ENCODE results near the gene ABHD12. TPM values are rescaled to one million over a fixed set of nuclear protein-coding genes. Genes with fewer than 3 reads are reported as not detected.
"Not testable (repeated sequence)": the region's sequence is repeated elsewhere in the genome, so short reads cannot be mapped to it uniquely, and the experiment has no call there.

The ABHD12 gene
- total and polyA plus RNA-seq, 9 donors, result 13.3 to 22.0 (median 15.0) TPM

GRCh38 chr20:25407311-25408169 is 16.9 kb upstream of the ABHD12 start, which contains the start of gene GINS1:
TSS of gene GINS1 (plus strand) at chr20:25407673. CDS start at chr20:25407821, 148 bp downstream.
- WGBS (ENCODE audit: insufficient coverage), result 1% methylated on average over 55 of the region's 56 CpGs
- peak within 1 kb of the TSS; percentile 65 for H3K27ac ChIP-seq (ENCODE audit: low read length)
- DNase-seq, result peak; percentile 92

DNA sequence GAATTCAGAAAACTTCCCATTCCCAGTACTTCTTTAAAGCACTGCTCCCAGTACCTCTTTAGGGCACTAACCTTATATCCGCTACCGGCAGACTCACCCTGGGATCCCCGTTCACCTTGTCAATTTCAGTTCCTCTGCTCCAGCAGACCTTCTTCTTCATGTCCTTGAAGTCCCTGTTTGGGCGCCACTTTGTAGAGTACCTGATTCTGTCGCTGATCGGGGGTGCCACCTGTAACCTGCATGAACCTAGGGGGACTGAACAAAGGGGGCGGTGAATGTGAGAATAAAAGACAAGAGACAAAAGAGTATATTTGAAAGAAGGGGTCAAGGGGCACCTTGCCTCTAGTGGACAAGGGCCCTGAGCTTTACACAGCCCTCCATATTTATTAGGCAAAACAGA is 11.9 kb upstream of the ABHD12 start:
- no peak overlapping the region for H3K4me3 ChIP-seq (ENCODE audit: low read length)
- WGBS (ENCODE audit: insufficient coverage), result 90% methylated on average over 3 of the region's 7 CpGs
- DNase-seq, result no peak
- H3K27ac ChIP-seq (ENCODE audit: low read length), result no peak overlapping the region
- peaks cover 16% of the 10 kb centered on the region for H3K9me3 ChIP-seq (replicated peaks; ENCODE audit: control insufficient read depth, low read depth, low read length)
- H3K4me1 ChIP-seq (ENCODE audit: control insufficient read depth, insufficient read depth, low read length), result no peaks in the 10 kb centered on the region
- no peaks in the 10 kb centered on the region for H3K36me3 ChIP-seq (ENCODE audit: control insufficient read depth, insufficient read depth, low read length)
- peaks cover 2% of the 10 kb centered on the region for H3K27me3 ChIP-seq (ENCODE audit: control insufficient read depth, insufficient read depth, low read length)

More at GRCh38 chr20:25407311-25408169, 16.9 kb upstream of the ABHD12 start, which contains the start of gene GINS1:
- Histone ChIP-seq H3K36me3 (ENCODE audit: control insufficient read depth, insufficient read depth, low read length) (no peaks in the 10 kb centered on the region), H3K27me3 (ENCODE audit: control insufficient read depth, insufficient read depth, low read length) (no peaks in the 10 kb centered on the region), H3K9me3 (replicated peaks; ENCODE audit: control insufficient read depth, low read depth, low read length) (peaks cover 13% of the 10 kb centered on the region), H3K4me1 (ENCODE audit: control insufficient read depth, insufficient read depth, low read length) (peaks cover 8% of the 10 kb centered on the region), H3K4me3 (ENCODE audit: low read length) (peak within 1 kb of the TSS; percentile 86)

DNA sequence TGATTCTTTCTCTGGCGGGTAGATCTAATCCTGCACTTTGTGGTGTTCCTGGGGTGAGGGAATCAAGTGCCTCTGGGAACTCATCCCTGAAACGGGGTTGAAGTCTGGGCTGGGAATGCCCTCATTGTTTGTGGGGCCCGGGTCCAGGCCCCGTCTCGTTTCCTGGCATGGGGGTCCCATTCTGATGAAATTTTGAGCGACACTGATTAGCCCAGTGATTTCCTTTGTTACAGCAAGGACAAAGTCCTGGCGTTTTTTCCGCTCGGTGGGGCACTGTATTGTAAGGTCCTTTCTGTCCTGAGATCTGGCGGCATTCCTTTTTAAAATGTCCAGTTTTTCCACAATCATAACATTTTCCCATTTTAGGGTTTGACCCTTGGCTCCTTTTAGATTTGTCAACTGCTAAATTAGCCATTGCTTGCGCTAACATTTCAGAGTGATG is 9.7 kb upstream of the ABHD12 start:
- H3K27me3 ChIP-seq (ENCODE audit: control insufficient read depth, insufficient read depth, low read length); H3K27ac ChIP-seq (ENCODE audit: low read length); H3K36me3 ChIP-seq (ENCODE audit: control insufficient read depth, insufficient read depth, low read length); H3K4me1 ChIP-seq (ENCODE audit: control insufficient read depth, insufficient read depth, low read length); H3K4me3 ChIP-seq (ENCODE audit: low read length); DNase-seq: not testable (repeated sequence)
- peaks cover 16% of the 10 kb centered on the region for H3K9me3 ChIP-seq (replicated peaks; ENCODE audit: control insufficient read depth, low read depth, low read length)
- 88% methylated on average over 10 of the region's 11 CpGs for whole genome bisulfite sequencing (ENCODE audit: insufficient coverage)

DNA sequence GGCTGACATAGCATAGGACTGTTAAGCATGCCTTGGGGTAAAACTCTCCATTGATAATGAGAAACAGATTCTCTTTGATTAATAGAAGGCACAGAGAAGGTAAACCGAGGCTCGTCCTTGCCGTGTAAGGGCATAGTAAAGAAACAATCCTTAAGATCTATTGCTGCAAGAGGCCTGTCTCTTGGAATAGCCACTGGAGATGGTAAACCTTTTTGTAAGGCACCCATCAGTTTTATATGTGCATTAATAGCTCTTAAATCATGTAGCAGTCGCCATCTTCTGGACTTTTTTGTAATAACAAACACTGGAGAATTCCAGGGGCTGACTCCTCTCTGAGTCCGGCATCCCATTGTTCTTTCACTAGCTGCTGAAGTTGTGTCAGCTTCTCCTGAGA is 8.4 kb upstream of the ABHD12 start:
- Histone ChIP-seq H3K4me3 (ENCODE audit: low read length) (no peak overlapping the region), H3K27ac (ENCODE audit: low read length) (no peak overlapping the region), H3K36me3 (ENCODE audit: control insufficient read depth, insufficient read depth, low read length) (no peaks in the 10 kb centered on the region), H3K4me1 (ENCODE audit: control insufficient read depth, insufficient read depth, low read length) (no peaks in the 10 kb centered on the region), H3K27me3 (ENCODE audit: control insufficient read depth, insufficient read depth, low read length) (peaks cover 2% of the 10 kb centered on the region), H3K9me3 (replicated peaks; ENCODE audit: control insufficient read depth, low read depth, low read length) (peaks cover 15% of the 10 kb centered on the region)
- WGBS (ENCODE audit: insufficient coverage), result 7% methylated on average over 3 of the region's 5 CpGs
- peak; percentile 81 for DNase-seq

DNA sequence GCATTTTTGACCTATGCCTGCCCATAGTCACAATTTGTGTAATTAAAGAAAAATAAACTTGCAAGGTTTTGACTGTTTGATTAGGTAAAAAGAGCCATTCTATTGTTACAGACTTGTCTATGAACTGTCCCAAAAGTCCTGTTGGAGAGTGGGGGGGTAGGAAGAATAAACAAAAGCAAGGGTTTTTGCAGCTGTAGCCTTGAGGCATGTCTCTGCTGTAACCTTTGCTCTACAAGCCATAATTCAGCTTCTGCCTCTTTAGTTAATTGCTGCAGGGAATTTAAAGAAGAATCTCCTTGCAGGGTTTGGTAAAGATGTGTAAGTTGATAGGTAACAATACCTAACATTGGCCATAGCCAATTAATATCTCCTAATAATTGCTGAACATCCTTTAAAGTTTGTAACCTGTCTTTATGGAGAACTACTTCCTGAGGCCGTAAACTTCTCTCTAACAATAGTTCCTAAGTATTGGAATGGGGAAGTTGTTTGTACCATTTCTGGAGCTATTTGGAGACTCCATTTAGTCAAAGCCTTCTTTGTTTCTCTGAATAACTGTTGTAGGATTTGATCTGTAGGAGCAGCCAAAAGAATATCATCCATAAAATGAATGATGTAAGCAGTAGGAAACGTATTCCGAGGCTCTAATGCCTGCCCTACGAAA is 7.9 kb upstream of the ABHD12 start:
- no peaks in the 10 kb centered on the region for H3K4me1 ChIP-seq (ENCODE audit: control insufficient read depth, insufficient read depth, low read length)
- H3K36me3 ChIP-seq (ENCODE audit: control insufficient read depth, insufficient read depth, low read length), result no peaks in the 10 kb centered on the region
- H3K27ac ChIP-seq (ENCODE audit: low read length), result no peak overlapping the region
- peaks cover 2% of the 10 kb centered on the region for H3K27me3 ChIP-seq (ENCODE audit: control insufficient read depth, insufficient read depth, low read length)
- DNase-seq, result no peak
- 0% methylated on average over 2 of the region's 4 CpGs for WGBS (ENCODE audit: insufficient coverage)
- H3K9me3 ChIP-seq (replicated peaks; ENCODE audit: control insufficient read depth, low read depth, low read length), result peaks cover 12% of the 10 kb centered on the region
- H3K4me3 ChIP-seq (ENCODE audit: low read length), result no peak overlapping the region

- H3K4me1 ChIP-seq (ENCODE audit: control insufficient read depth, insufficient read depth, low read length), result no peaks in the 10 kb centered on the region
- H3K27ac ChIP-seq (ENCODE audit: low read length), result no peak overlapping the region
- no CpG with 5 or more reads among the region's 1 CpG for WGBS (ENCODE audit: insufficient coverage)
- DNase-seq, result no peak
- H3K27me3 ChIP-seq (ENCODE audit: control insufficient read depth, insufficient read depth, low read length), result peaks cover 2% of the 10 kb centered on the region
- H3K4me3 ChIP-seq (ENCODE audit: low read length), result no peak overlapping the region
- H3K9me3 ChIP-seq (replicated peaks; ENCODE audit: control insufficient read depth, low read depth, low read length), result peaks cover 5% of the 10 kb centered on the region
- no peaks in the 10 kb centered on the region for H3K36me3 ChIP-seq (ENCODE audit: control insufficient read depth, insufficient read depth, low read length)
Observed at GRCh38 chr20:25397821-25398220, 7.2 kb upstream of the ABHD12 start.

GRCh38 chr20:25397096-25397495 is 6.5 kb upstream of the ABHD12 start:
- Histone ChIP-seq H3K36me3 (ENCODE audit: control insufficient read depth, insufficient read depth, low read length) (no peaks in the 10 kb centered on the region), H3K4me3 (ENCODE audit: low read length) (no peak overlapping the region), H3K4me1 (ENCODE audit: control insufficient read depth, insufficient read depth, low read length) (no peaks in the 10 kb centered on the region), H3K27ac (ENCODE audit: low read length) (no peak overlapping the region), H3K9me3 (replicated peaks; ENCODE audit: control insufficient read depth, low read depth, low read length) (no peaks in the 10 kb centered on the region), H3K27me3 (ENCODE audit: control insufficient read depth, insufficient read depth, low read length) (peaks cover 2% of the 10 kb centered on the region)
- no peak for DNase-seq
- 67% methylated on average over 3 of the region's 6 CpGs for WGBS (ENCODE audit: insufficient coverage)

DNA sequence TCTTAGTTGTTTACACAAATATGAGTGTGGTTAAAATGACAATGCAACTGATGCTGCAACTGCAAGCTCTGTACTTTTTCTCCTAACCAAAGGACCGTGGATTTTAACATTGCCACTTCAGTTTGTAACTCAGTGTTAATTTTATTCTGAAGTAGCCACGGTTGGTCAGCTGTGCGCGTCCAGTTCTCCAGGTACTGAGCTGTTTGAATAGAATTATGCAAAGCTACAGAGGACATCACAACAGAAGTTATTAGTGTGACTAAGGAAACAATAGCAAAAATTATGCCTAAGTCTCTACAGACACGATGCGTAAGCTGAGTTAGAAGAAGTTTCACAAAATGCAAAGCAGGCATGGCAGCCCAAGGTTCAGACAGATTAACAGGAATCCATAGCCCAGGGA is 4.4 kb upstream of the ABHD12 start:
- Histone ChIP-seq H3K4me3 (ENCODE audit: low read length) (no peak overlapping the region), H3K4me1 (ENCODE audit: control insufficient read depth, insufficient read depth, low read length) (no peaks in the 10 kb centered on the region), H3K36me3 (ENCODE audit: control insufficient read depth, insufficient read depth, low read length) (no peaks in the 10 kb centered on the region), H3K9me3 (replicated peaks; ENCODE audit: control insufficient read depth, low read depth, low read length) (no peaks in the 10 kb centered on the region), H3K27me3 (ENCODE audit: control insufficient read depth, insufficient read depth, low read length) (no peaks in the 10 kb centered on the region), H3K27ac (ENCODE audit: low read length) (no peak overlapping the region)
- DNase-seq, result no peak
- 100% methylated on average over 2 of the region's 6 CpGs for WGBS (ENCODE audit: insufficient coverage)

DNA sequence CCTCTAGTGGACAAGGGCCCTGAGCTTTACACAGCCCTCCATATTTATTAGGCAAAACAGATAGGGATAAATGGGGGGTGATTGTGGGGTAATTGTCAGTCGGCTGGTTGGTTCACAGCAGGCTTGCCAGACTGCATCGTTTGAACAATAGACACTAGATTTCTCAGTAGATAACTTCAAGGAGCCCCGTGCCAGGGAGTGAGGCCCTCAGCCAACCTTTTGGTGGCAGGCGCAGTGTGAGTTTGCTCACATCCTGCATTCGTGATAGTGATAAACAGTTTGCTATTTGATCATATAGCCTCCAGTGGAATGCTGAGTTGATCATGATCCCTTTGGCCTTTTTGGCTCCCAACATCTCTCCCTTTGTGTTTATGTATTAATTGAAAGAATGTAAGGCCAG is 3.6 kb upstream of the ABHD12 start:
- Histone ChIP-seq H3K27ac (ENCODE audit: low read length) (no peak overlapping the region), H3K27me3 (ENCODE audit: control insufficient read depth, insufficient read depth, low read length) (no peaks in the 10 kb centered on the region), H3K4me3 (ENCODE audit: low read length) (no peak overlapping the region), H3K36me3 (ENCODE audit: control insufficient read depth, insufficient read depth, low read length) (no peaks in the 10 kb centered on the region), H3K9me3 (replicated peaks; ENCODE audit: control insufficient read depth, low read depth, low read length) (no peaks in the 10 kb centered on the region), H3K4me1 (ENCODE audit: control insufficient read depth, insufficient read depth, low read length) (peaks cover under 1% of the 10 kb centered on the region)
- DNase-seq, result no peak
- no CpG with 5 or more reads among the region's 5 CpGs for WGBS (ENCODE audit: insufficient coverage)

DNA sequence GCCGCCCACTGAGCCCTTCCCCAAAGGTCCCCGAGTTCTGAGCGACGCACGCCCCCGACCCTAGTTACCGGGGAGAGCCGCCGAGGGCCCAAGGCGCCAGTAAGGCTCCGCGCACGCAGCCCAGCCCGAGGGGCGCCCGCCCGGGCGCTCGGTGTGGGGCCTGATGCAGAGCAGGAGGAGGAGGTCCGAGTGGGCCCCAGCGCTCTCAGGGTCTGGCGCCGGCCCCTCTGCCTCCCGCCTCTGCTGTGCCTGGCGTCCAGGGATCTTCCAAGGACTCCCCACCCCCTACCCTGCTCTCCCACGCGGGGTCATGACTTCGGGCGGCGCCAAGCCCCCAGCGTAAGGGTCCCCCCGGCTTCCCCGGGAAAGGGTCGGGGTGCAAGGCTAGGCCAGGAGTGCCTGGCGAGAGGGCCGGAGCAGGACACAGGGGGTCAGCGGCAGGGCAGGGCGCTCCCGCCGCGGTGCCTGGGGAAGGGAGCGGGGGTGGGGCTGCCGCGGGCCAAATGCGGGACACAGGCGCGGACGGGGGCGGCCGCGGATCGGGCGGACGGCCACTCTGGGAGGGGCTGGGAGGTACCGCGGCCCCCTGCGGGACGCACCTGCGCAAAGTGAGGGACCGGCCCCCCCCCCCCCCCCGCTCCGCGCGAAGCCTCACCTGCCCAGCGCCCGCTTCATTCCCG is 637 bp downstream of the ABHD12 start:
- Histone ChIP-seq H3K27me3 (ENCODE audit: control insufficient read depth, insufficient read depth, low read length) (no peaks in the 10 kb centered on the region), H3K4me3 (ENCODE audit: low read length) (peak overlapping the region; percentile 65), H3K36me3 (ENCODE audit: control insufficient read depth, insufficient read depth, low read length) (no peaks in the 10 kb centered on the region), H3K4me1 (ENCODE audit: control insufficient read depth, insufficient read depth, low read length) (peaks cover 2% of the 10 kb centered on the region), H3K9me3 (replicated peaks; ENCODE audit: control insufficient read depth, low read depth, low read length) (no peaks in the 10 kb centered on the region), H3K27ac (ENCODE audit: low read length) (peak overlapping the region; percentile 45)
- WGBS (ENCODE audit: insufficient coverage), result under 1% methylated on average over 62 of the region's 67 CpGs
- DNase-seq, result peak; percentile 40

Measured in muscle of leg (tissue), 11 donors.